B cell (primary cell): ENCODE results near the gene PBX1. TPM values are rescaled to one million over a fixed set of nuclear protein-coding genes. Genes with fewer than 3 reads are reported as not detected.

Experiments
- ATAC-seq: fragments of 200-7000 bp; cut with Tn5 transposase; one replicate; pipeline ENCODE4 v1.10.0; 2021; ENCODE audit warnings: low read depth, mild to moderate bottlenecking, moderate number of reproducible peaks, moderate library complexity
- CTCF ChIA-PET: fragments of 350-600 bp; sonication (Branson Sonifier 250); formaldehyde crosslinking; loops from one replicate; lab custom pipeline; 2021; ENCODE audit warnings: antibody characterized with exemption, inconsistent platforms; lab: Charles Lee
- POLR2A ChIA-PET: fragments of 350-600 bp; sonication (Branson Sonifier 250); formaldehyde crosslinking; loops from one replicate; lab custom pipeline; 2021; ENCODE audit warnings: antibody characterized with exemption; lab: Charles Lee
- DNase-seq: peaks from one replicate; pipeline ENCODE4 v3.0.0; 2013
- H2AFZ ChIP-seq: 2 replicates; pipeline ENCODE4 v1.6.1; 2012; ENCODE audit warnings: mild to moderate bottlenecking, low read depth, low read length; ENCODE audit not compliant: insufficient read depth, poor library complexity, severe bottlenecking
- H3K27ac ChIP-seq, 2 donors: 1 replicate in 1 of 2; 2 replicates in 1 of 2; pipeline ENCODE4 v1.5.1; 2012 to 2013; ENCODE audit warnings: low read length in 2 of 2, mild to moderate bottlenecking in 2 of 2, moderate library complexity in 1 of 2
- H3K27me3 ChIP-seq, 4 experiments: fragments of 200-600 bp in 1 of 4; sonication (generic) in 1 of 4; replicated peaks in 1 of 4; 1 replicate in 2 of 4; 2 replicates in 2 of 4; pipeline versions ENCODE4 v1.6.1 to v1.7.0; 2013 to 2016; ENCODE audit warnings: low read length in 3 of 4, mild to moderate bottlenecking in 2 of 4, mixed read lengths in 1 of 4, moderate library complexity in 1 of 4; ENCODE audit not compliant: insufficient read depth in 4 of 4, control insufficient read depth in 3 of 4; ENCODE audit errors: control extremely low read depth in 1 of 4
- H3K36me3 ChIP-seq, 2 experiments: replicated peaks in 1 of 2; 1 replicate in 1 of 2; 2 replicates in 1 of 2; pipeline versions ENCODE4 v1.6.1 to v1.7.1; 2013; ENCODE audit warnings: low read length in 1 of 2; ENCODE audit not compliant: insufficient read depth in 2 of 2, control insufficient read depth in 1 of 2; ENCODE audit errors: control extremely low read depth in 1 of 2, extremely low read depth in 1 of 2
- H3K4me1 ChIP-seq, 2 donors: fragments of 200-600 bp in 1 of 2; sonication (generic) in 1 of 2; 1 replicate in 1 of 2; 2 replicates in 1 of 2; pipeline versions ENCODE4 v1.5.1 to v1.6.1; 2013 to 2017; ENCODE audit warnings: low read length in 2 of 2; ENCODE audit not compliant: control insufficient read depth in 2 of 2, insufficient read depth in 2 of 2
- H3K4me2 ChIP-seq: replicated peaks from 2 replicates; pipeline ENCODE3; 2012; ENCODE audit warnings: mild to moderate bottlenecking, low read depth, low read length; ENCODE audit not compliant: poor library complexity, severe bottlenecking
- H3K4me3 ChIP-seq, 5 experiments: fragments of 200-600 bp in 1 of 5; sonication (generic) in 1 of 5; 1 replicate in 3 of 5; 2 replicates in 2 of 5; pipeline versions ENCODE4 v1.5.1 to v1.7.0; 2011 to 2016; ENCODE audit warnings: low read length in 4 of 5, mild to moderate bottlenecking in 4 of 5, low read depth in 2 of 5, control low read depth in 1 of 5, moderate library complexity in 1 of 5; ENCODE audit not compliant: insufficient read depth in 1 of 5; ENCODE audit errors: control extremely low read depth in 1 of 5, extremely low read depth in 1 of 5
- H3K79me2 ChIP-seq: fragments of 200-600 bp; sonication (generic); one replicate; pipeline ENCODE4 v1.6.0; 2016; ENCODE audit warnings: low read length; ENCODE audit not compliant: control insufficient read depth, insufficient read depth
- H3K9ac ChIP-seq: fragments of 200-600 bp; sonication (generic); 2 replicates; pipeline ENCODE4 v1.6.1; 2017; ENCODE audit warnings: mild to moderate bottlenecking, low read length, moderate library complexity
- H3K9me3 ChIP-seq, 3 donors: one replicate each; pipeline versions ENCODE4 v1.6.1 to v1.7.1; 2013; ENCODE audit warnings: low read length in 2 of 3; ENCODE audit not compliant: control insufficient read depth in 2 of 3, insufficient read depth in 1 of 3; ENCODE audit errors: control extremely low read depth in 1 of 3
- H4K20me1 ChIP-seq: 2 replicates; pipeline ENCODE4 v1.6.0; 2012; ENCODE audit warnings: mild to moderate bottlenecking, low read length; ENCODE audit not compliant: insufficient read depth, control insufficient read depth, poor library complexity, severe bottlenecking
- H3K27ac Mint-ChIP-seq: one replicate; pipeline ENCODE4 v1.8.0; 2021; ENCODE audit warnings: mixed read lengths
- H3K27me3 Mint-ChIP-seq: one replicate; pipeline ENCODE4 v1.8.0; 2021; ENCODE audit warnings: mixed read lengths
- H3K4me1 Mint-ChIP-seq: one replicate; pipeline ENCODE4 v1.8.0; 2021; ENCODE audit warnings: mixed read lengths
- H3K4me3 Mint-ChIP-seq: one replicate; pipeline ENCODE4 v1.8.0; 2021; ENCODE audit warnings: mixed read lengths
- H3K9me3 Mint-ChIP-seq: one replicate; pipeline ENCODE4 v1.8.0; 2022; ENCODE audit warnings: mixed read lengths; ENCODE audit not compliant: insufficient read depth
- CTCF ChIP-seq: fragments of 200-600 bp; IDR thresholded peaks from one replicate; pipeline ENCODE4 v1.8.0; 2022; ENCODE audit warnings: antibody characterized with exemption, mild to moderate bottlenecking
- EZH2 ChIP-seq: IDR thresholded peaks from 2 replicates; pipeline ENCODE4 v1.6.1; 2012; ENCODE audit warnings: borderline replicate concordance, low read depth, mild to moderate bottlenecking, moderate library complexity, low read length; ENCODE audit not compliant: insufficient read depth, poor library complexity, severe bottlenecking
- WGBS: methylation state at CpG from one replicate; pipeline ENCODE4 v1.1.5; 2013; ENCODE audit warnings: missing lambda C conversion rate; ENCODE audit not compliant: insufficient coverage; 5-methylcytosine and 5-hydroxymethylcytosine counted together
- intact Hi-C: fragments of 100-400 bp; cut with micrococcal nuclease; formaldehyde crosslinking; loops from one replicate; pipeline ENCODE4 v1.10.0; 2022
- polyA plus RNA-seq: library from polyadenylated mRNA; depleted of rRNA; stranded (reverse); fragments of >200 nt; gene quantifications from 2 replicates; pipeline ENCODE4 v1.2.3, GENCODE V29; 2012
- total RNA-seq, 2 donors: library from RNA; stranded (reverse); fragments of 120-200 nt in 1 of 2; gene quantifications; 1 replicate in 1 of 2; 2 replicates in 1 of 2; pipeline versions ENCODE4 v1.2.3 to v1.2.4, GENCODE V29; 2013 to 2022

The PBX1 gene
- total and polyA plus RNA-seq, 2 donors (not counting 1 experiment from before 2014, with no cell fraction given), result 0.32 TPM; not detected in 1

DNA sequence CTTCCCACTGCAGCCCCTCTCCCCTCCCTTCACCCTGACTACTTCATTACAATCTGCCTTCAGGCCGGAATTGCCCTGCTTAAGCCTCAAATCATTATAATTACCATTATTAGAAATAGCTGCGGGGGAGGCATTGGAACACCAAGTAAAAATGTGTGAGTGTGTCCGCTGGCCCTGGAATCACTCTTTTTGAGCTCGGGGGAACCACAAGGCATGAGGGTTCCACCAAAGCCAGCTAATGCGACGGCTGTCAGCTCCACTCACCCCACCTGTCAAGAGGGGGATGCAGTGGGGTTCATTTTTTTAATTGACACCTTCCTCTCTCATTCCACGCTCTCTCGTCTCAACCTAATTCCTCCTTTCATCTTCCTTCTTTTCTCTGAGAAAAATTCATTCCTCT, 177.2 kb downstream of the PBX1 start:
- no peak overlapping the region for H2AFZ ChIP-seq
- H4K20me1 ChIP-seq, result no peaks in the 10 kb centered on the region
- H3K4me1 Mint-ChIP-seq, result no peaks in the 10 kb centered on the region
- no peak for TF ChIP-seq EZH2
- no peak for TF ChIP-seq CTCF
- no peaks in the 10 kb centered on the region for H3K27me3 ChIP-seq
- H3K27me3 Mint-ChIP-seq, result no peaks in the 10 kb centered on the region
- no peaks in the 10 kb centered on the region for H3K9me3 ChIP-seq
- no peaks in the 10 kb centered on the region for H3K36me3 ChIP-seq
- no peak overlapping the region for H3K9ac ChIP-seq
- DNase-seq (no peak), ATAC-seq (no peak)
- ChIA-PET CTCF (no interaction called here), POLR2A (no interaction called here)
- no peak overlapping the region for H3K4me3 Mint-ChIP-seq
- H3K27ac Mint-ChIP-seq, result no peak overlapping the region
- H3K4me1 ChIP-seq, result no peaks in the 10 kb centered on the region
- H3K27ac ChIP-seq, result no peak overlapping the region
- no peaks in the 10 kb centered on the region for H3K9me3 Mint-ChIP-seq
- no peak overlapping the region for H3K4me2 ChIP-seq
- 100% methylated on average over 2 of the region's 8 CpGs for WGBS
- no peak overlapping the region for H3K4me3 ChIP-seq
- intact Hi-C loops, result no loop called here
- no peaks in the 10 kb centered on the region for H3K79me2 ChIP-seq

DNA sequence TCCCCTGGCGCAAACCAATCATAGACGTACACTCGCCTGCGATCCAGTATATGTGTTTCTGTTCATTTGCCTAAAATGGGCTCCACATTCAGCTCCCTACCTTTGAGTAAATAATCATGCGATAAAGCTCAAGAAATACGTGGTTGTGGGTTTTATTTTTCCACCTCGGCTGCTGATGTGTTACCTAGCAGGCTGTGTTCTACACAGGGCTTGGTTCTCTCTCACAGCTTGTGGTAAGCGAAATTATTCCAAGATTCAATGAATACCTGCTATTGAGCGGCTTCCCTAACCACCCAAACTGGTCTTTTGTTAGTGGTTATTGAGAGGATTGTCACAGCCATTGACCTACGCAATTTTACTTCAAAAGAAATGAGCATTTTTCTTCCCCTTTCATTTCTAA, 180.2 kb downstream of the PBX1 start:
- intact Hi-C loops, result no loop called here
- Histone ChIP-seq H3K4me1 (no peaks in the 10 kb centered on the region), H3K4me2 (no peak overlapping the region), H4K20me1 (no peaks in the 10 kb centered on the region), H3K27me3 (no peaks in the 10 kb centered on the region), H2AFZ (no peak overlapping the region), H3K36me3 (no peaks in the 10 kb centered on the region), H3K9ac (no peak overlapping the region), H3K9me3 (no peaks in the 10 kb centered on the region), H3K27ac (no peak overlapping the region), H3K4me3 (no peak overlapping the region), H3K79me2 (no peaks in the 10 kb centered on the region)
- Mint-ChIP-seq H3K27ac (no peak overlapping the region), H3K27me3 (peaks cover 3% of the 10 kb centered on the region), H3K9me3 (no peaks in the 10 kb centered on the region), H3K4me1 (no peaks in the 10 kb centered on the region), H3K4me3 (no peak overlapping the region)
- CTCF ChIA-PET, result no interaction called here
- TF ChIP-seq CTCF (no peak), EZH2 (no peak)
- POLR2A ChIA-PET, result no interaction called here
- DNase-seq, result no peak
- WGBS, result 95% methylated on average over 4 of the region's 10 CpGs
- no peak for ATAC-seq
